Hematopoietic multipotent progenitor cell treated with erythropoietin and hydrocortisone succinate and interleukin-3 and kit ligand, for 17 days (in vitro differentiated cells): ENCODE measurements around the gene SLCO4A1.
A peak's percentile ranks its signal among the peaks of the same experiment; 100 is the strongest.

ENCODE experiments used
- DNase-seq: peaks from one replicate; pipeline ENCODE4 v3.0.0-alpha.2; 2015; ENCODE audit warnings: low spot score

SLCO4A1 gene

GRCh38 chr20:62606551-62607201, 35.6 kb upstream of the SLCO4A1 start:
- no peak for DNase-seq

GRCh38 chr20:62607366-62608217, 34.7 kb upstream of the SLCO4A1 start:
- DNase-seq = no peak

- DNase-seq = no peak
Observed at GRCh38 chr20:62608218-62608565, 34.1 kb upstream of the SLCO4A1 start.

- DNase-seq = no peak
Observed at GRCh38 chr20:62609279-62609720, 33.0 kb upstream of the SLCO4A1 start.

GRCh38 chr20:62609811-62610757, 32.2 kb upstream of the SLCO4A1 start:
- DNase-seq = no peak

GRCh38 chr20:62611012-62611411, 31.3 kb upstream of the SLCO4A1 start:
- DNase-seq = no peak

- DNase-seq = no peak
Observed at GRCh38 chr20:62611819-62612218, 30.5 kb upstream of the SLCO4A1 start.

GRCh38 chr20:62614085-62614960, 28.0 kb upstream of the SLCO4A1 start:
- DNase-seq = no peak

- no peak for DNase-seq
Observed at GRCh38 chr20:62614961-62615680, 27.2 kb upstream of the SLCO4A1 start.

- DNase-seq = no peak
Observed at GRCh38 chr20:62615750-62616251, 26.5 kb upstream of the SLCO4A1 start.

- peak; percentile 55 for DNase-seq
Observed at GRCh38 chr20:62616728-62617621, 25.3 kb upstream of the SLCO4A1 start.

GRCh38 chr20:62617711-62618483, 24.4 kb upstream of the SLCO4A1 start:
- DNase-seq = peak; percentile 36

- no peak for DNase-seq
Observed at GRCh38 chr20:62618611-62619529, 23.4 kb upstream of the SLCO4A1 start.

- no peak for DNase-seq
Observed at GRCh38 chr20:62620625-62621024, 21.7 kb upstream of the SLCO4A1 start.

- no peak for DNase-seq
Observed at GRCh38 chr20:62621251-62622110, 20.8 kb upstream of the SLCO4A1 start.

- DNase-seq = no peak
Observed at GRCh38 chr20:62622178-62622876, 20.0 kb upstream of the SLCO4A1 start.
